Dedifferentiated amniotic fluid mesenchymal stem cell (primary cell): Measurements from ENCODE around the gene APOBEC3B.
A peak's percentile ranks its signal among the peaks of the same experiment; 100 is the strongest.
"Not testable (repeated sequence)": the region's sequence is repeated elsewhere in the genome, so short reads cannot be mapped to it uniquely, and the experiment has no call there.

Source experiments
- DNase-seq: peaks from one replicate; pipeline ENCODE4 v3.0.0-alpha.2; 2016; ENCODE audit errors: extremely low spot score

The APOBEC3B gene

GRCh38 chr22:38981992-38982927 is at the start of gene APOBEC3B:
Gene APOBEC3B, plus strand, starts transcription at chr22:38982347. Its CDS starts 107 bp downstream, at chr22:38982454.
- peak; percentile 87 for DNase-seq

- no peak for DNase-seq
Measured at GRCh38 chr22:38935023-38935422, 47.1 kb upstream of the APOBEC3B start.

- no peak for DNase-seq
Measured at GRCh38 chr22:38935616-38936015, 46.5 kb upstream of the APOBEC3B start.

GRCh38 chr22:38936562-38936961 is 45.6 kb upstream of the APOBEC3B start:
- no peak for DNase-seq

- no peak for DNase-seq
Measured at GRCh38 chr22:38937036-38937435, 45.1 kb upstream of the APOBEC3B start.

- DNase-seq: no peak
Measured at GRCh38 chr22:38937541-38937940, 44.6 kb upstream of the APOBEC3B start.

GRCh38 chr22:38938221-38938620 is 43.9 kb upstream of the APOBEC3B start:
- DNase-seq: no peak

GRCh38 chr22:38938925-38939324 is 43.2 kb upstream of the APOBEC3B start:
- DNase-seq: no peak

GRCh38 chr22:38940811-38941384 is 41.2 kb upstream of the APOBEC3B start:
- DNase-seq: no peak

GRCh38 chr22:38941488-38941987 is 40.6 kb upstream of the APOBEC3B start:
- DNase-seq: no peak

GRCh38 chr22:38942702-38943101 is 39.4 kb upstream of the APOBEC3B start:
- no peak for DNase-seq

- no peak for DNase-seq
Measured at GRCh38 chr22:38943201-38943600, 38.9 kb upstream of the APOBEC3B start.

- DNase-seq: no peak
Measured at GRCh38 chr22:38943882-38944281, 38.3 kb upstream of the APOBEC3B start.

GRCh38 chr22:38944653-38945052 is 37.5 kb upstream of the APOBEC3B start:
- no peak for DNase-seq

- DNase-seq: not testable (repeated sequence)
Measured at GRCh38 chr22:38945706-38946338, 36.3 kb upstream of the APOBEC3B start.

GRCh38 chr22:38946771-38947170 is 35.4 kb upstream of the APOBEC3B start:
- no peak for DNase-seq

- no peak for DNase-seq
Measured at GRCh38 chr22:38947321-38948140, 34.6 kb upstream of the APOBEC3B start.

GRCh38 chr22:38948181-38948940 is 33.8 kb upstream of the APOBEC3B start:
- no peak for DNase-seq

- DNase-seq: no peak
Measured at GRCh38 chr22:38949889-38950405, 32.2 kb upstream of the APOBEC3B start.

GRCh38 chr22:38950527-38951295 is 31.4 kb upstream of the APOBEC3B start:
- DNase-seq: no peak
